ENCODE measurements around the gene TMUB1.

GRCh38 chr7:151060416-151061212, 22.7 kb downstream of the TMUB1 start:
- TF ChIP-seq CTCF (IDR thresholded peaks at IDR 0.05; ENCODE audit: low read depth, low read length, poor library complexity, severe bottlenecking) (peak; percentile 71), EZH2phosphoT487 (IDR thresholded peaks at IDR 0.05; ENCODE audit: borderline replicate concordance, low read length) (no peak)

All from DOHH2 (cell line).